ENCODE measurements around the gene SLC9A1. TPM values are rescaled to one million over a fixed set of nuclear protein-coding genes. Genes with fewer than 3 reads are reported as not detected.

SLC9A1 gene
- polyA plus RNA-seq, 3 donors: 4.5 to 14.2 (median 4.6) TPM

DNA sequence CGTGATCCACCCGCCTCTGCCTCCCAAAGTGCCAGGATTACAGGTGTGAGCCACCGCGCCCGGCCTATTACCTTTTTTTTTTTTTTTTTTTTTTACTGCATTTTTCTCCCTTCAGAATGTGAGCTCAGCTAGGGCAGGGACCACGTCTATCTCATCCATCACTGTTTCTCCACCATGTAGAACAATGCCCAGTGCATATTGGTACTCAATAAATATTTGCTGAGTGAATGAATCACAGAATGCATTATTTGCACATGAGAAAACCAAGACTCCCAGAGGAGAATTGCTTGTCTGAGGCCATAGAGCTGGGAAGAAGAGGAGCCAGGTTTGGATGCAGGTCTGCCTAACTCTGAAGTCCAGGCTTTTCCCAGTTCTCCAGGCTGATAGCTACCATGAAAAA, 8.2 kb upstream of the SLC9A1 start:
- no peaks in the 10 kb centered on the region for H3K36me3 ChIP-seq (replicated peaks in 1 of 2; ENCODE audit: control insufficient read depth in 1 of 2, insufficient read depth in 2 of 2, low read length in 2 of 2)
- TF ChIP-seq CTCF (IDR thresholded peaks at IDR 0.05): no peak
- H3K27ac ChIP-seq (ENCODE audit: low read depth in 1 of 2, low read length in 2 of 2): no peak overlapping the region
- Mint-ChIP-seq H3K27ac (no peak overlapping the region), H3K4me3 (no peak overlapping the region), H3K27me3 (ENCODE audit: low read depth in 3 of 3) (peaks cover 0 to 1% (median 1%) of the 10 kb centered on the region in 3 donors), H3K36me3 (no peaks in the 10 kb centered on the region), H3K4me1 (peaks cover 12% of the 10 kb centered on the region), H3K9me3 (peaks cover 0 to 2% (median 0%) of the 10 kb centered on the region in 7 donors)
- no peak overlapping the region for H2AFZ ChIP-seq (ENCODE audit: insufficient read depth, low read depth, low read length, poor library complexity, severe bottlenecking)
- no peak overlapping the region for H3K9ac ChIP-seq (ENCODE audit: insufficient read depth, low read length, poor library complexity, severe bottlenecking)
- intact Hi-C loops (cut with micrococcal nuclease): no loop called here
- H3K4me2 ChIP-seq (replicated peaks; ENCODE audit: extremely low read depth, low read length, poor library complexity, severe bottlenecking): no peak overlapping the region
- no peaks in the 10 kb centered on the region for H4K20me1 ChIP-seq (ENCODE audit: insufficient read depth, low read length)
- H3K4me3 ChIP-seq (replicated peaks in 1 of 3; ENCODE audit: low read depth in 2 of 3, low read length in 3 of 3): no peak overlapping the region
- H3K4me1 ChIP-seq (ENCODE audit: control insufficient read depth in 1 of 2, insufficient read depth in 2 of 2, low read length in 2 of 2): peaks cover 13 to 17% of the 10 kb centered on the region in 2 donors
- DNase-seq: no peak
- no peaks in the 10 kb centered on the region for H3K9me3 ChIP-seq (replicated peaks in 1 of 2; ENCODE audit: control insufficient read depth in 1 of 2, insufficient read depth in 1 of 2, low read length in 2 of 2)
- no peaks in the 10 kb centered on the region for H3K79me2 ChIP-seq (ENCODE audit: insufficient read depth, low read length)
- no peaks in the 10 kb centered on the region for H3K27me3 ChIP-seq (ENCODE audit: control insufficient read depth in 2 of 2, insufficient read depth in 2 of 2, low read length in 2 of 2)
- WGBS (ENCODE audit: insufficient coverage): 100% methylated on average over 2 of the region's 6 CpGs

DNA sequence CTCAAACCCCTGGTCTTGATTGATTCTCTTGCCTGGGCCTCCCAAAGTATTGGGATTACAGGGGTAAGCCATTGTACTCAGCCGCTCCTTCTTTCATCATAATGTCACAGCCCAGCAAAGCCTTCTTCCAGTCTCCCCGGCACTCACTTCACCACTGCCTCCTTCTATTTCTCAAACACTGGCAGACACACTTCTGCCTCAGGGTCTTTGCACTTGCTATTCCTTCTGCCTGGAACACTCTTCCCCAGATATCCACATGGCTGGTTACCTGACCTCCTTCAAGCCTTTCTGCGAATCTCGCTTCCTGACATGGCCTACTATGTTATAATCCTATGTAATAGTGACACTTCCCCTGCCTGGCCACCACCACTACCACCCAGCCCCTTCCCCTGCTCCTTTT, 7.2 kb upstream of the SLC9A1 start:
- Mint-ChIP-seq H3K27me3 (ENCODE audit: low read depth in 3 of 3) (peaks cover 0 to 1% (median 1%) of the 10 kb centered on the region in 3 donors), H3K4me1 (peaks cover 12% of the 10 kb centered on the region), H3K9me3 (peaks cover 0 to 2% (median 0%) of the 10 kb centered on the region in 7 donors), H3K27ac (peak overlapping the region; percentile 12 to 88 (median 79)), H3K4me3 (no peak overlapping the region), H3K36me3 (no peaks in the 10 kb centered on the region)
- H3K4me3 ChIP-seq (replicated peaks in 1 of 3; ENCODE audit: low read depth in 2 of 3, low read length in 3 of 3): no peak overlapping the region
- no peaks in the 10 kb centered on the region for H3K36me3 ChIP-seq (replicated peaks in 1 of 2; ENCODE audit: control insufficient read depth in 1 of 2, insufficient read depth in 2 of 2, low read length in 2 of 2)
- H3K9ac ChIP-seq (ENCODE audit: insufficient read depth, low read length, poor library complexity, severe bottlenecking): no peak overlapping the region
- intact Hi-C loops (cut with micrococcal nuclease): no loop called here
- peak overlapping the region in 1 of 2 donors; percentile 64 for H3K27ac ChIP-seq (ENCODE audit: low read depth in 1 of 2, low read length in 2 of 2)
- H3K9me3 ChIP-seq (replicated peaks in 1 of 2; ENCODE audit: control insufficient read depth in 1 of 2, insufficient read depth in 1 of 2, low read length in 2 of 2): no peaks in the 10 kb centered on the region
- WGBS (ENCODE audit: insufficient coverage): 94% methylated on average over 4 of the region's 4 CpGs
- no peak overlapping the region for H3K4me2 ChIP-seq (replicated peaks; ENCODE audit: extremely low read depth, low read length, poor library complexity, severe bottlenecking)
- H2AFZ ChIP-seq (ENCODE audit: insufficient read depth, low read depth, low read length, poor library complexity, severe bottlenecking): no peak overlapping the region
- H3K27me3 ChIP-seq (ENCODE audit: control insufficient read depth in 2 of 2, insufficient read depth in 2 of 2, low read length in 2 of 2): no peaks in the 10 kb centered on the region
- peaks cover 12 to 16% of the 10 kb centered on the region in 2 donors for H3K4me1 ChIP-seq (ENCODE audit: control insufficient read depth in 1 of 2, insufficient read depth in 2 of 2, low read length in 2 of 2)
- H3K79me2 ChIP-seq (ENCODE audit: insufficient read depth, low read length): no peaks in the 10 kb centered on the region
- no peak for TF ChIP-seq CTCF (IDR thresholded peaks at IDR 0.05)
- no peak for DNase-seq
- no peaks in the 10 kb centered on the region for H4K20me1 ChIP-seq (ENCODE audit: insufficient read depth, low read length)
